AG04449 (cell line): Measurements from ENCODE around the gene NDUFS1.
"Not testable (repeated sequence)": the region's sequence is repeated elsewhere in the genome, so short reads cannot be mapped to it uniquely, and the experiment has no call there.

Source experiments
- CTCF ChIA-PET: fragments of 350-600 bp; formaldehyde crosslinking; extraction: SDS; loops from one replicate; lab custom pipeline; 2021; ENCODE audit warnings: antibody characterized with exemption; lab: Yijun Ruan, JAX
- POLR2A ChIA-PET: fragments of 400-600, 350-600 bp; formaldehyde crosslinking; extraction: SDS; loops from one replicate; lab custom pipeline; 2020; ENCODE audit warnings: antibody characterized with exemption, inconsistent platforms; lab: Yijun Ruan, JAX
- DNase-seq: peaks from one replicate; pipeline ENCODE4 v3.0.0-alpha.2; 2010; ENCODE audit warnings: low read depth, low spot score
- H3K4me3 ChIP-seq: 2 replicates; pipeline ENCODE4 v1.5.1; 2011; ENCODE audit warnings: low read depth, mild to moderate bottlenecking, control low read depth, low read length
- TF ChIP-seq, protein P1 (sequence below): IDR thresholded peaks from one replicate; pipeline ENCODE4 v1.5.1; 2011; ENCODE audit warnings: mild to moderate bottlenecking, moderate library complexity, low read length, control low read depth, inconsistent platforms; ENCODE audit not compliant: insufficient read depth; ENCODE audit errors: missing control alignments

Gene NDUFS1

DNA sequence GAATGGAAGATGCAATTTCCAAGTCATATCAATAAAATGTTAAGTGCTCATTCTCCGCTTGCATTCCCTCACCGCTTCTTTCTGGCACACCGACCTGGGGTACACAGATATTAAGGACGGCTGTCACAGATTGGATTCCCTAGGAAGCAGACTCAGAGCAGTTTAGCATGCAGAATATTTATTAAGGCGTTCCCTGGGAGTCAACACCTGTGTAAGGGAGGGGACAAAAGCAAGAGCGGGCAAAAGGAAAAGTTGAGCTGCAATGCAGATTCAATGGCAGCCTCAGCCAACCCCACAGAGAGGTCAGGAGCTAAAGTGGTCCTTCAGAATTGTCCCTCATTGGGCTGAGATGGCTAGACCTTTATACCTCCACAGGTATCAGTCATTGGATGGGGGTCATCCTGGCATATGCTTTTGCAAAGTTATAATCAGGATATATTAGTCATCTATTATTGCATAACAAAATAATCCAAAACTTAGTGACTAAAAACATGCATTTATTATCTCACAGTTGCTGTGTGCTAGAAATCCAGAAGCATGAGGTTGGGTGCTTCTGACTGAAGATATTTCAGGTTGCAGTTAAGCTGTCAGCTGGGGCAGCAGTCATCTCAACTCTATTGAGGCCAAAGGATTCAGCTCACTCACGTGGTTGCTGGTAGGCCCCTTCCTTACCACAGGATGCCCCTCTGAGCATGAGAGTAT lies 46.2 kb downstream of the NDUFS1 start:
- POLR2A ChIA-PET = no interaction called here
- CTCF ChIA-PET = no interaction called here
- TF ChIP-seq, protein P1, sequence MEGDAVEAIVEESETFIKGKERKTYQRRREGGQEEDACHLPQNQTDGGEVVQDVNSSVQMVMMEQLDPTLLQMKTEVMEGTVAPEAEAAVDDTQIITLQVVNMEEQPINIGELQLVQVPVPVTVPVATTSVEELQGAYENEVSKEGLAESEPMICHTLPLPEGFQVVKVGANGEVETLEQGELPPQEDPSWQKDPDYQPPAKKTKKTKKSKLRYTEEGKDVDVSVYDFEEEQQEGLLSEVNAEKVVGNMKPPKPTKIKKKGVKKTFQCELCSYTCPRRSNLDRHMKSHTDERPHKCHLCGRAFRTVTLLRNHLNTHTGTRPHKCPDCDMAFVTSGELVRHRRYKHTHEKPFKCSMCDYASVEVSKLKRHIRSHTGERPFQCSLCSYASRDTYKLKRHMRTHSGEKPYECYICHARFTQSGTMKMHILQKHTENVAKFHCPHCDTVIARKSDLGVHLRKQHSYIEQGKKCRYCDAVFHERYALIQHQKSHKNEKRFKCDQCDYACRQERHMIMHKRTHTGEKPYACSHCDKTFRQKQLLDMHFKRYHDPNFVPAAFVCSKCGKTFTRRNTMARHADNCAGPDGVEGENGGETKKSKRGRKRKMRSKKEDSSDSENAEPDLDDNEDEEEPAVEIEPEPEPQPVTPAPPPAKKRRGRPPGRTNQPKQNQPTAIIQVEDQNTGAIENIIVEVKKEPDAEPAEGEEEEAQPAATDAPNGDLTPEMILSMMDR = no peak
- DNase-seq = no peak
- no peak overlapping the region for H3K4me3 ChIP-seq

DNA sequence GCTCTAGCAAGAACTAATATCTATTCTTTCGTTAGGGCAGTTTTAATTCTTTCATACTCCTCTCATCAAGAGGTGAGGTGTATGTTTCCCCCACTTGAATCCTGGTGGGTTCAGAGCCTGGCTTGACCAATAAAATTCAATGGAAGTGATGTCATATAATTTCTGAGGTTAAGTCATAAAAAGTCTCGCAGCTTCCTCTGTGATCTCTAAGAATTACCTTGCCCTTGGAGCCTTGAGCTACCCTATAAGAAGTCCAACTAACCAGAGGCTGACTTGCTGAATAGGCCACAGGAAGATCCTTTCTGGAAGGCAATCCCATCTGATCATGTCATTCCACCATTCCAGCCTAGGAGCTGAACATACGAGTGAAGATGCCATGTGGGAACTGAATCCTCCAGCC lies 47.1 kb downstream of the NDUFS1 start:
- no peak for DNase-seq
- no peak overlapping the region for H3K4me3 ChIP-seq
- CTCF ChIA-PET = no interaction called here
- POLR2A ChIA-PET = interaction anchor here (0.6 kb wide), 1 partner anchor 90 kb away, joined by 3 read pairs; no protein-coding TSS in a partner anchor
- TF ChIP-seq, protein P1 = no peak

DNA sequence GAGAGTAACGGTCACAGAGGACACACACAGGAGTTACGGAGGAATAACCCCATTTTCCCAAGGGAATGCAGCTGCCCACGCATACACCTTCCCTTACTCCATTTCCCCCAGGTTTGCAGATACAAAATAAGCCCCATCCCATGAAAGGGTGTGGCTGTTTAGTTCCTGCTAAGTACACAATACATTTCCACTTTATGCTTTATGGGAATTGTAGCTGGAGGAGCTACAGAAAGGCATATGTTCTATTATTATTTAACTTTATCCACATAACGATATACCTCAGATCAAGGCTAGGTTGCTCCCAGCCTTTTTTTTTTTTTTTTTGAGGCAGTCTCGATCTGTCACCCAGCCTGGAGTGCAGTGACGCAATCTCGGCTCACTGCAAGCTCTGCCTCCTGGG lies 50.5 kb downstream of the NDUFS1 start:
- CTCF ChIA-PET = no interaction called here
- TF ChIP-seq, protein P1 = no peak
- POLR2A ChIA-PET = no interaction called here
- no peak overlapping the region for H3K4me3 ChIP-seq
- no peak for DNase-seq

DNA sequence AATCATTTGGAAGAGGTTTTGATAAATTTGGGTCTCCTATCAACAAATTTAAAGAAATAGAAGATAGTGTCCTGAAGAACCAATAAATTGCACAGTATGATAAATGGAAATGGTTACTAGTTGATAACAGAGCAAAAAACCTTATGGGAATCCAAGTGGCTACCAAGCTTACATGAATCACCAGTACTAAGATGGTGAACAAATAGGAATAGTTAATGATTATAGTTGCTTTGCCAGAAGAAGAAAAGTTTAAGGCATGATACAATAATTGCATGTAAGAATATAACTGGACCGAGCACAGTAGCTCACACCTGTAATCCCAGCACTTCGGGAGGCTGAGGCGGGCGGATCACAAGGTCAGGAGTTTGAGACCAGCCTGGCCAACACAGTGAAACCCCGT lies 53.7 kb downstream of the NDUFS1 start:
- ChIA-PET CTCF (interaction anchor here (1.0 kb wide), 1 partner anchor 20 kb away, joined by 3 read pairs; the partner anchor contains the start of gene INO80D), POLR2A (no interaction called here)
- no peak for DNase-seq
- no peak overlapping the region for H3K4me3 ChIP-seq
- TF ChIP-seq, protein P1 = no peak

DNA sequence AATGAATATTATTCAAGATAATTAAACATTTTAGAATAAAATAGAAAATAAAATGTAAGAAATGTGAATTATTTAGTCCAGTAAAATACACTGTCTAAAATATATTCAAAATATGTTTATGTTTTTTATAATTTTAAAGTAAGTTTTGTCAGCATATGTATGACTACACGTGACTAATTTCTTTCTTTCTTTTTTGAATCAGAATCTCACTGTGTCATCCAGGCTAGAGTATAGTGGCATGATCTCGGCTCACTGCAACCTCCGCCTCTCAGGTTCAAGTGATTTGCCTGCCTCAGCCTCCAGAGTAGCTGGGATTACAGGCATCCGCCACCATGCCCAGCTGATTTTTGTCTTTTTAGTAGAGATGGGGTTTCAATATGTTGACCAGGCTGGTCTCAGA lies 54.2 kb downstream of the NDUFS1 start:
- TF ChIP-seq, protein P1 = no peak
- CTCF ChIA-PET = no interaction called here
- no peak for DNase-seq
- POLR2A ChIA-PET = no interaction called here
- H3K4me3 ChIP-seq = no peak overlapping the region

DNA sequence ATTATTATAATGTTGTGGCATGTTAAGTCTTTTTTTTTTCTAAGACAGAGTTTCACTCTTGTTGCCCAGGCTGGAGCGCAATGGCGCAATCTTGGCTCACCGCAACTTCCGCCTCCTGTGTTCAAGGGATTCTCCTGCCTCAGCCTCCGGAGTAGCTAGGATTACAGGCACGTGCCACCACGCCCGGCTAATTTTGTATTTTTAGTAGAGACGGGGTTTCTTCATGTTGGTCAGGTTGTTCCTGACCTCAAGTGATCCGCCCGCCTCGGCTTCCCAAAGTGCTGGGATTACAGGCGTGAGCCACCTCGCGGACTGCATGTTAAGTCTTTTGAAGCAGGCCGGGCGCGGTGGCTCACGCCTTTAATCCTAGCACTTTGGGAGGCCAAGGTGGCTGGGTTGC lies 60.4 kb downstream of the NDUFS1 start:
- CTCF ChIA-PET = interaction anchor here (1.0 to 1.4 kb wide), 2 partner anchors 12 to 13 kb away, joined by 3 read pairs; partner anchors contain the start of gene INO80D
- POLR2A ChIA-PET, DNase-seq, H3K4me3 ChIP-seq: not testable (repeated sequence)
